ENCODE measurements around the gene PSG7. TPM values are rescaled to one million over a fixed set of nuclear protein-coding genes. Genes with fewer than 3 reads are reported as not detected.
"Not testable (repeated sequence)": the region's sequence is repeated elsewhere in the genome, so short reads cannot be mapped to it uniquely, and the experiment has no call there.

The PSG7 gene
- total RNA-seq, 1 donor from 2014 or later, result not detected

GRCh38 chr19:42881279-42881678 is 55.7 kb downstream of the PSG7 start:
- DNase-seq; H3K27ac ChIP-seq (replicated peaks); H3K4me1 ChIP-seq; H3K36me3 ChIP-seq; H3K4me3 ChIP-seq; H3K9me3 ChIP-seq (replicated peaks); intact Hi-C loops (cut with micrococcal nuclease): not testable (repeated sequence)
- H3K27me3 ChIP-seq (ENCODE audit: low read depth), result peaks cover 33% of the 10 kb centered on the region
- TF ChIP-seq, protein P1, sequence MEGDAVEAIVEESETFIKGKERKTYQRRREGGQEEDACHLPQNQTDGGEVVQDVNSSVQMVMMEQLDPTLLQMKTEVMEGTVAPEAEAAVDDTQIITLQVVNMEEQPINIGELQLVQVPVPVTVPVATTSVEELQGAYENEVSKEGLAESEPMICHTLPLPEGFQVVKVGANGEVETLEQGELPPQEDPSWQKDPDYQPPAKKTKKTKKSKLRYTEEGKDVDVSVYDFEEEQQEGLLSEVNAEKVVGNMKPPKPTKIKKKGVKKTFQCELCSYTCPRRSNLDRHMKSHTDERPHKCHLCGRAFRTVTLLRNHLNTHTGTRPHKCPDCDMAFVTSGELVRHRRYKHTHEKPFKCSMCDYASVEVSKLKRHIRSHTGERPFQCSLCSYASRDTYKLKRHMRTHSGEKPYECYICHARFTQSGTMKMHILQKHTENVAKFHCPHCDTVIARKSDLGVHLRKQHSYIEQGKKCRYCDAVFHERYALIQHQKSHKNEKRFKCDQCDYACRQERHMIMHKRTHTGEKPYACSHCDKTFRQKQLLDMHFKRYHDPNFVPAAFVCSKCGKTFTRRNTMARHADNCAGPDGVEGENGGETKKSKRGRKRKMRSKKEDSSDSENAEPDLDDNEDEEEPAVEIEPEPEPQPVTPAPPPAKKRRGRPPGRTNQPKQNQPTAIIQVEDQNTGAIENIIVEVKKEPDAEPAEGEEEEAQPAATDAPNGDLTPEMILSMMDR (IDR thresholded peaks at IDR 0.05; ENCODE audit: borderline replicate concordance), result peak; percentile 33

- H3K27me3 ChIP-seq (ENCODE audit: low read depth), result peaks cover 32% of the 10 kb centered on the region
- intact Hi-C loops (cut with micrococcal nuclease); H3K27ac ChIP-seq (replicated peaks); H3K4me1 ChIP-seq; H3K9me3 ChIP-seq (replicated peaks); H3K4me3 ChIP-seq; H3K36me3 ChIP-seq; DNase-seq: not testable (repeated sequence)
These were observed 56.4 kb downstream of the PSG7 start for GRCh38 chr19:42880621-42881020.

DNA sequence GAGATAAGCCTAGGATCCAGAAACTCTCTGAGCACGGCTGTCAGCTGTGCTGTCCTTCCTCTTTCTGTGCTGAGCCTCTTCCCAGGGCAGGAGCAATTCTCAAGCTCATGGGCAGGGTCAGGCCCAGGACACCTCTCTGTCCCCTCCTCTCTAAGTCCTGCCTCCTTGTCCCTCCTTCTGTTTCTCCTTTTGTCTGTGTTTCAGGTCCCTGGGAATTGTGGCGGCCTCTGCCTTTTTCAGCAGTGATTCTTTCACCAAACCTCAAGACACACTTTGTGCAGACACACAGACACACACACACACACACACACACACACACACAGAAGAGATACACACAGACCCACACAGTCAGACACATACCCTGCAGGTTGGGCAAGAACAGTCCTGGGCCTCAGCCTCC is 57.4 kb downstream of the PSG7 start, which contains the start of gene PSG1:
TSS of gene PSG1 (minus strand) at position 101 of the 400 bp plus-strand sequence. CDS start 132 bp downstream, outside the sequence.
- no peaks in the 10 kb centered on the region for H3K36me3 ChIP-seq

GRCh38 chr19:42876596-42876995 is 60.4 kb downstream of the PSG7 start:
- H3K36me3 ChIP-seq; H3K9me3 ChIP-seq (replicated peaks); H3K27ac ChIP-seq (replicated peaks); intact Hi-C loops (cut with micrococcal nuclease); H3K4me3 ChIP-seq; DNase-seq; H3K4me1 ChIP-seq: not testable (repeated sequence)
- H3K27me3 ChIP-seq (ENCODE audit: low read depth), result peaks cover 23% of the 10 kb centered on the region

More for the DNA sequence above, 57.4 kb downstream of the PSG7 start, which contains the start of gene PSG1:
- H3K9me3 ChIP-seq (replicated peaks), result no peaks in the 10 kb centered on the region
- no peaks in the 10 kb centered on the region for H3K4me1 ChIP-seq
- H3K27ac ChIP-seq (replicated peaks), result no peak within 1 kb of the TSS
- intact Hi-C loops (cut with micrococcal nuclease), result no loop called here
- TF ChIP-seq, protein P1 (IDR thresholded peaks at IDR 0.05; ENCODE audit: borderline replicate concordance), result no peak
- no peak for DNase-seq
- peaks cover 22% of the 10 kb centered on the region for H3K27me3 ChIP-seq (ENCODE audit: low read depth)
- H3K4me3 ChIP-seq, result no peak within 1 kb of the TSS

DNA sequence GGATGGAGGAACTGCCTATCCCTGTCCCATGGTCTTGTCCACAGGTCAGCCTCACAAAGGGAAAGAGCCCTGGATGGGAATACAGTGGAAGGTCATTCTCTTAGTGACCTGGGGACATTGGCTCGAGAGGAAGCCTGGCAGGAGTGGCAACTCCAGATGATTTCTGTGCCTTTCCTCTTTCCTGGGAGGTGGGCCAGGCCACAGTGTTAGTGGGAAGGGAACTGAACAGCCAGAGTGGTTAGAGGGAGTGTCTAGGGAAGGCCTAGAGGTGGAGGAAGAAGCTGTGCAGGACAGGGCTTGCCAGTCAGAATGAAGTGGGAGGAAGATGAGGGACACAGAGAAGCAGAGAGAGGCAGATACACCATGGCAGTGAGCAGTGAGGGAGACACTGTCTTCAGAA is 61.1 kb downstream of the PSG7 start:
- peaks cover 24% of the 10 kb centered on the region for H3K27me3 ChIP-seq (ENCODE audit: low read depth)
- H3K4me1 ChIP-seq; H3K4me3 ChIP-seq; intact Hi-C loops (cut with micrococcal nuclease); H3K27ac ChIP-seq (replicated peaks); H3K36me3 ChIP-seq; H3K9me3 ChIP-seq (replicated peaks); DNase-seq: not testable (repeated sequence)

GRCh38 chr19:42874901-42875813 is 61.9 kb downstream of the PSG7 start:
- H3K9me3 ChIP-seq (replicated peaks); H3K4me3 ChIP-seq; H3K4me1 ChIP-seq; DNase-seq; intact Hi-C loops (cut with micrococcal nuclease); H3K27ac ChIP-seq (replicated peaks); H3K36me3 ChIP-seq: not testable (repeated sequence)
- peaks cover 17% of the 10 kb centered on the region for H3K27me3 ChIP-seq (ENCODE audit: low read depth)

- intact Hi-C loops (cut with micrococcal nuclease); H3K4me3 ChIP-seq; H3K27ac ChIP-seq (replicated peaks); H3K4me1 ChIP-seq; H3K9me3 ChIP-seq (replicated peaks); DNase-seq; H3K36me3 ChIP-seq: not testable (repeated sequence)
- H3K27me3 ChIP-seq (ENCODE audit: low read depth), result peaks cover 19% of the 10 kb centered on the region
These were observed 62.9 kb downstream of the PSG7 start for GRCh38 chr19:42874136-42874535.

Other genes with a start within 250 kb of the PSG7 start
- not detected for gene PSG3, start 196.7 kb downstream of the PSG7 start, total RNA-seq
- gene PSG8, start 171.5 kb downstream of the PSG7 start, total RNA-seq, result not detected
- not detected for gene PSG1, start 57.5 kb downstream of the PSG7 start, total RNA-seq
- not detected for gene PSG6, start 19.3 kb downstream of the PSG7 start, total RNA-seq
- not detected for gene PSG11, start 89.3 kb upstream of the PSG7 start, total RNA-seq
- gene PSG2, start 145.5 kb upstream of the PSG7 start, total RNA-seq, result not detected
- not detected for gene PSG5, start 249.3 kb upstream of the PSG7 start, total RNA-seq

All from left ventricle myocardium inferior (tissue), 1 donor.